ENCODE measurements around the gene MICAL2.

GRCh38 chr11:12085371-12086251 lies 24.8 kb upstream of the MICAL2 start:
- TF ChIP-seq SNAI2 (CRISPR knock-in tag; IDR thresholded peaks at IDR 0.05): no peak
- TF ChIP-seq CREB5 (CRISPR knock-in tag; IDR thresholded peaks at IDR 0.05; ENCODE audit: low read depth): no peak
- TF ChIP-seq ARNTL (CRISPR knock-in tag; IDR thresholded peaks at IDR 0.05; ENCODE audit: borderline replicate concordance, low read depth): no peak
- TF ChIP-seq PPARA (CRISPR knock-in tag; IDR thresholded peaks at IDR 0.05; ENCODE audit: borderline replicate concordance): no peak
- no peak for TF ChIP-seq ZNF70 (CRISPR knock-in tag; IDR thresholded peaks at IDR 0.05)
- TF ChIP-seq ZC3H10 (CRISPR knock-in tag; IDR thresholded peaks at IDR 0.05): no peak
